ENCODE measurements around the gene IFIT5.

DNA sequence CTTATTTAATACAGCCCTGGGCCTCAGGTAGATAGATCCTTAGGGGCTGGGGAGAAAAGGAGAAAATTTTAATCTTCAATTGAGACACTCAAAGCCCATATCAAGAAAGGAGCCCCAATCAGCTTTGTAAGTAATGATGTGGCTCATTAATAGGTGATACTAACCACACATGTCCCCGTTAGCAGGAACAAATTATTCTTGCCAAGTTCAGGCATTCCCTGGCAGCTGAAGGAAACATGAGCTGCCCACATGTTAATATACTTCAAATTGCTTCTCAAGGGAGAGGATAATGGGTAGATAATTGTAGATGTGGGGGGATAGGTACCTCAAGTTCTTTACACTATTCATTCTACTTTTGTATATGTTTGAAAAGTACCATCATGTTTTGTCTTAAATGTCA is 14.5 kb downstream of the IFIT5 start:
- TF ChIP-seq, protein P1, sequence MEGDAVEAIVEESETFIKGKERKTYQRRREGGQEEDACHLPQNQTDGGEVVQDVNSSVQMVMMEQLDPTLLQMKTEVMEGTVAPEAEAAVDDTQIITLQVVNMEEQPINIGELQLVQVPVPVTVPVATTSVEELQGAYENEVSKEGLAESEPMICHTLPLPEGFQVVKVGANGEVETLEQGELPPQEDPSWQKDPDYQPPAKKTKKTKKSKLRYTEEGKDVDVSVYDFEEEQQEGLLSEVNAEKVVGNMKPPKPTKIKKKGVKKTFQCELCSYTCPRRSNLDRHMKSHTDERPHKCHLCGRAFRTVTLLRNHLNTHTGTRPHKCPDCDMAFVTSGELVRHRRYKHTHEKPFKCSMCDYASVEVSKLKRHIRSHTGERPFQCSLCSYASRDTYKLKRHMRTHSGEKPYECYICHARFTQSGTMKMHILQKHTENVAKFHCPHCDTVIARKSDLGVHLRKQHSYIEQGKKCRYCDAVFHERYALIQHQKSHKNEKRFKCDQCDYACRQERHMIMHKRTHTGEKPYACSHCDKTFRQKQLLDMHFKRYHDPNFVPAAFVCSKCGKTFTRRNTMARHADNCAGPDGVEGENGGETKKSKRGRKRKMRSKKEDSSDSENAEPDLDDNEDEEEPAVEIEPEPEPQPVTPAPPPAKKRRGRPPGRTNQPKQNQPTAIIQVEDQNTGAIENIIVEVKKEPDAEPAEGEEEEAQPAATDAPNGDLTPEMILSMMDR (IDR thresholded peaks at IDR 0.05; ENCODE audit: insufficient read depth, low read depth, low read length), result no peak
- no peak for TF ChIP-seq EZH2 (IDR thresholded peaks at IDR 0.05; ENCODE audit: insufficient read depth, low read length)

Data from astrocyte (in vitro differentiated cells and primary cell).